Subcutaneous preadipocyte (primary cell): ENCODE results near the gene JHY. TPM values are rescaled to one million over a fixed set of nuclear protein-coding genes. Genes with fewer than 3 reads are reported as not detected.

Source experiments
- small RNA-seq: library from RNA; depleted of rRNA; stranded (forward); fragments of <200 nt; gene quantifications from one replicate; pipeline ENCODE3, GENCODE V24; 2012
- total RNA-seq: library from RNA; depleted of rRNA; stranded (reverse); fragments of >200 nt; gene quantifications from 2 replicates; pipeline ENCODE4 v1.2.3, GENCODE V29; 2012

The JHY gene
- total RNA-seq, result 0.39 and 0.73 TPM in 2 replicates

GRCh38 chr11:122882189-122882856, at the start of gene JHY:
JHY (plus strand) TSS chr11:122882759; CDS start chr11:122885850, 3,091 bp downstream.

GRCh38 chr11:122981388-122982264, 99.1 kb downstream of the JHY start, which contains the start of gene BSX:
BSX (minus strand) TSS chr11:122981834; CDS start chr11:122981671, 163 bp downstream.

Small RNA genes lying within 50 kb of the gene (small RNA-seq; reads per million reads assigned to genes)
- not detected for gene RNU4-23P

Other genes starting within 250 kb of the JHY start
- gene UBASH3B, start 227.0 kb upstream of the JHY start, total RNA-seq, result 8.1 and 22.5 TPM in 2 replicates
- gene CRTAM, start 44.3 kb upstream of the JHY start, total RNA-seq, result not detected in 2 replicates
- gene BSX, start 99.1 kb downstream of the JHY start, total RNA-seq, result not detected in 2 replicates
- gene HSPA8, start 179.4 kb downstream of the JHY start, total RNA-seq, result 2,197 and 3,740 TPM in 2 replicates